ENCODE measurements around the gene C10orf71.

GRCh38 chr10:49280001-49280408 lies 19.0 kb upstream of the C10orf71 start:
- no peak for TF ChIP-seq ZNF610 (tag by site-specific recombination; IDR thresholded peaks at IDR 0.05; ENCODE audit: borderline replicate concordance)
- no peak for TF ChIP-seq ZNF837 (tag by site-specific recombination; IDR thresholded peaks at IDR 0.05)
- no peak for TF ChIP-seq GLI4 (tag by site-specific recombination; IDR thresholded peaks at IDR 0.05)
- TF ChIP-seq CTCF (tag by site-specific recombination; IDR thresholded peaks at IDR 0.05) = no peak
- TF ChIP-seq ZNF639 (tag by site-specific recombination; IDR thresholded peaks at IDR 0.05) = no peak
- TF ChIP-seq SCRT2 (tag by site-specific recombination; IDR thresholded peaks at IDR 0.05) = no peak
- no peak for TF ChIP-seq ZNF670 (tag by site-specific recombination; IDR thresholded peaks at IDR 0.05; ENCODE audit: low read depth)
- TF ChIP-seq ZBTB8A (tag by site-specific recombination; IDR thresholded peaks at IDR 0.05) = no peak
